Ovary (tissue), 3 donors: Measurements from ENCODE around the gene MTURN.

Experiments
- POLR2A ChIP-seq: fragments of 450-650 bp; IDR thresholded peaks from one replicate; pipeline ENCODE4 v1.6.1; 2017; ENCODE audit warnings: antibody characterized with exemption, mild to moderate bottlenecking, moderate library complexity
- TF ChIP-seq, protein P1 (sequence below), 3 donors: fragments of 450-650 bp in 2 of 3; fragments of 200-600 bp in 1 of 3; IDR thresholded peaks; one replicate each; pipeline versions ENCODE4 v1.5.1 to v1.8.0; 2016 to 2022; ENCODE audit warnings: antibody characterized with exemption in 3 of 3, mild to moderate bottlenecking in 1 of 3
- donor health status: DM: no; HTN: no; CAD: no.

DNA sequence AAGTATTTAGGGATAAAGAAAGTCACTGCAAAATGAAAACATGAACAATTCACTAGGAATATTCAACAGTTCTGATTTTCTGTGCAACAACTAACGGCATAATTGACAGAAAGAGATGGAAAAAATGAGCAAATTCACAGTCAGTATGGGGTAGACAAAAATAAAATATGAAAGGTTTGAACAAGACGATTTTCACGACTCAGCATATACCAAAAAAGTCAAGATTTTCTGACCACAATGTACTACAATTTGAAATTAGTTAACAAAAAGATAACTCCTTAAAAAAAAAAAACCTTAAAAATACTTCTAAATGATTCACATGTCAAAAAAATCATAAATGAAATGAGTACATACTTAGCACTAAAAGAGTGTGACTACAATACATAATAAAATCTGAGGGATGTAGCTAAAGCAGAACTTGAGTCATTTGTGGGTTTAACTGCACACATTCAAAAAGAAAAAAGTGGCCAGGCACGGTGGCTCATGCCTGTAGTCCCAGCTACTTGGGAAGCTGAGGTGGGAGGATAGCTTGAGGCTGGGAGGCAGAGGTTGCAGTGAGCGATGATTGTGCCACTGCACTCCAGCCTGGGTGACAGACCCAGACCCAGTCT, 22.6 kb upstream of the MTURN start:
- TF ChIP-seq, protein P1, sequence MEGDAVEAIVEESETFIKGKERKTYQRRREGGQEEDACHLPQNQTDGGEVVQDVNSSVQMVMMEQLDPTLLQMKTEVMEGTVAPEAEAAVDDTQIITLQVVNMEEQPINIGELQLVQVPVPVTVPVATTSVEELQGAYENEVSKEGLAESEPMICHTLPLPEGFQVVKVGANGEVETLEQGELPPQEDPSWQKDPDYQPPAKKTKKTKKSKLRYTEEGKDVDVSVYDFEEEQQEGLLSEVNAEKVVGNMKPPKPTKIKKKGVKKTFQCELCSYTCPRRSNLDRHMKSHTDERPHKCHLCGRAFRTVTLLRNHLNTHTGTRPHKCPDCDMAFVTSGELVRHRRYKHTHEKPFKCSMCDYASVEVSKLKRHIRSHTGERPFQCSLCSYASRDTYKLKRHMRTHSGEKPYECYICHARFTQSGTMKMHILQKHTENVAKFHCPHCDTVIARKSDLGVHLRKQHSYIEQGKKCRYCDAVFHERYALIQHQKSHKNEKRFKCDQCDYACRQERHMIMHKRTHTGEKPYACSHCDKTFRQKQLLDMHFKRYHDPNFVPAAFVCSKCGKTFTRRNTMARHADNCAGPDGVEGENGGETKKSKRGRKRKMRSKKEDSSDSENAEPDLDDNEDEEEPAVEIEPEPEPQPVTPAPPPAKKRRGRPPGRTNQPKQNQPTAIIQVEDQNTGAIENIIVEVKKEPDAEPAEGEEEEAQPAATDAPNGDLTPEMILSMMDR (IDR thresholded peaks at IDR 0.05): no peak
- no peak for TF ChIP-seq POLR2A
